Fibroblast of skin of abdomen (primary cell): ENCODE results near the gene HLCS.

Source experiments
- DNase-seq: peaks from one replicate; pipeline ENCODE4 v3.0.0-alpha.2; 2013

The HLCS gene

DNA sequence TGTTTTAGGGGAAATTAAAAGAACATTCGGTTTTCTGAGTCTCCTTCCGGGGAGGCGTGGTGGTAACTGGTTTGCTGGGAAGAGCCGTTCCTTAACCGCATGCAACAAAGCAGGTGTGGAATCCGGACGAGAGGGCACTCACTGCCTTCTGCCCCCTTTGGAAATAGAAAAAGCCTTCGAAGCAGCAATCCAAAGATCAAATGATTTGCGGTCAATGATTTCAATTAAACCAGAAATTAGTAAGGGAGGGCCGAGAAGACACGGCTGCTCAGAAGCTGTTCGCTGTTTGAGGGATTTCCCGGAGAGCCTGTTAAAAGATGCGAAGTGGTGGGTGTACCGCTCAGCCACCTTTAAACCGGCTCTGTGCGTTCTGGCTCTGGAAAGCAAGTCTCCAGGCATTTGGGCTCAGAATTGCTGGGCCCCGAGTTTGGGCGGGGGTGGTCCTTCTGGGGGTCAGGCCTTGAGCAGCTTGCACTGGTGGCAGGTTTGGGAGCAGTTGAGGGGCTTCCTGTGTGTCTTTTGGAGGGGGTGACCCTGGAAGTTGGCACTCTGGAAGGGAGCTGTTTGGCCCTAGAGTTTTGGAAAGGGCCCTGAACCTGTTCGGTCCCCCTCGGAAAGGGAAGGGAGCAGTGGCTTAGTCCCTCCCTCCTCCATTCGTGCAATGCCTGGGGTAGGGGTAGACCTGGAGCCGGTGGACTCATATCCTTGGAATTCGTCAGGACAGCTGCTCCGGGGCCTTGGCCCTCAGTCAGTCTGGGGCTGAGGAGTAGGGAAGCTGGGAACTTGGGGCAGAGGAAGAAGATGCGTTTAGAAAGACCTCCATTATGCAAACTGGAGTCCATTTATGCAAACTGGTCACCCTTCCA, 264.5 kb downstream of the HLCS start:
- peak; percentile 27 for DNase-seq

DNA sequence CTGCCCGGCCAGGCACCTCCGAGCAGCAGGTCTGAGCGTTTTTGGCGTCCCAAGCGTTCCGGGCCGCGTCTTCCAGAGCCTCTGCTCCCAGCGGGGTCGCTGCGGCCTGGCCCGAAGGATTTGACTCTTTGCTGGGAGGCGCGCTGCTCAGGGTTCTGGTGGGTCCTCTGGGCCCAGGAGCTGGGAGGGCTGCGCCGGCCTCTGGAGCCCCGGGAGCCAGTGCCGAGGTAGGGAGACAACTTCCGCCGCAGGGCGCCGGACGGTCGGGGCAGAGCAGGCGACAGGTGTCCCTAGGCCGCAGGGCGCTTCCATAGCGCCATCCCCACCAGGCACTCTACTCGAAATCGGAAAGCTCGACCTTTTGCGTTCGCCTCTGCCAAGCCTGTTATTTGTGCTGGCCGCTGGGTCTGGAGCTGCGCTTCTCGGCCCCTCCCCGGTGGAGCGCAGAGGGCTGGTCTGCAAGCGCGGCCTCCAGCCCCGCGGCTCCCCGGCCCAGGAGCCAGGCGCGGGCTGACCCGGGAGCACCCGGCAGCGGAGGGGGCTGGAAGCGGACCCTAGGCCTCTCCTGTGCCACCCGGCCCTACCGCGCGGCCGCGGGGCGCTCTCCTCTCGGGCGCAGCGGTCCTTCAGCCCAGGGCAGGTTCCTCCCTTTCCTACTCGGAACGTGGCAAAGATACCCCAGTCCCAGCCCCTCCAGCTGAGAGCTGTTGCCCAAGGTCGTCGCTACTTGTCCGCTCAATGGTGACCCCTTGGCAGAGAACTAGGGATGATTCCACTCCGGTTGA, 265.3 kb downstream of the HLCS start:
- no peak for DNase-seq
